H1 (cell line): ENCODE measurements around the gene SPATA6L. TPM values are rescaled to one million over a fixed set of nuclear protein-coding genes. Genes with fewer than 3 reads are reported as not detected.
A peak's percentile ranks its signal among the peaks of the same experiment; 100 is the strongest.

Experiments used
- CTCF ChIA-PET: fragments of 300-600 bp; sonication (Branson Sonifier 250); formaldehyde crosslinking; loops from one replicate; lab custom pipeline; 2021; ENCODE audit not compliant: partially characterized antibody; lab: Charles Lee
- POLR2A ChIA-PET: fragments of 300-600 bp; sonication (Branson Sonifier 250); formaldehyde crosslinking; loops from one replicate; lab custom pipeline; 2021; ENCODE audit warnings: inconsistent platforms; ENCODE audit not compliant: partially characterized antibody; lab: Charles Lee
- DNase-seq, 2 experiments: peaks; one replicate each; pipeline versions ENCODE4 v3.0.0 to v3.0.0-alpha.2; 2010 to 2022; ENCODE audit warnings: low spot score in 2 of 2, low read depth in 1 of 2, mixed read lengths in 1 of 2
- FAIRE-seq: peaks from 2 replicates; lab custom pipeline; 2011; peaks lifted over from hg19 to GRCh38; lab: Jason Lieb, UNC
- H2AFZ ChIP-seq: 2 replicates; pipeline ENCODE4 v1.8.1; 2012; ENCODE audit warnings: low read length, inconsistent platforms
- H2AK5ac ChIP-seq: 2 replicates; pipeline ENCODE4 v1.6.1; 2013; ENCODE audit warnings: low read depth, low read length
- H2BK120ac ChIP-seq: replicated peaks from 2 replicates; pipeline ENCODE3; 2013; ENCODE audit warnings: low read depth, low read length, inconsistent platforms
- H2BK12ac ChIP-seq: 2 replicates; pipeline ENCODE4 v1.6.1; 2013; ENCODE audit warnings: low read depth, low read length
- H2BK15ac ChIP-seq: 2 replicates; pipeline ENCODE4 v1.6.1; 2013; ENCODE audit warnings: low read length
- H2BK20ac ChIP-seq: 2 replicates; pipeline ENCODE4 v1.6.1; 2013; ENCODE audit warnings: low read length
- H2BK5ac ChIP-seq: 2 replicates; pipeline ENCODE4 v1.6.1; 2013; ENCODE audit warnings: low read depth, low read length
- H3K14ac ChIP-seq: 2 replicates; pipeline ENCODE4 v1.6.1; 2013; ENCODE audit warnings: inconsistent platforms; ENCODE audit not compliant: insufficient read length
- H3K18ac ChIP-seq: 2 replicates; pipeline ENCODE4 v1.6.1; 2013; ENCODE audit warnings: low read length; ENCODE audit errors: extremely low read depth
- H3K23ac ChIP-seq: 2 replicates; pipeline ENCODE4 v1.6.1; 2013; ENCODE audit warnings: inconsistent platforms; ENCODE audit not compliant: insufficient read length
- H3K23me2 ChIP-seq: 2 replicates; pipeline ENCODE4 v1.6.1; 2013; ENCODE audit warnings: low read depth, low read length
- H3K27ac ChIP-seq: 2 replicates; pipeline ENCODE4 v1.6.1; 2011; ENCODE audit warnings: low read depth, low read length, inconsistent platforms
- H3K27me3 ChIP-seq, 4 experiments: replicated peaks in 1 of 4; 1 replicate in 1 of 4; 2 replicates in 3 of 4; pipeline versions ENCODE4 v1.6.1 to v1.8.1; 2011 to 2013; ENCODE audit warnings: low read length in 3 of 4, mild to moderate bottlenecking in 3 of 4, inconsistent platforms in 2 of 4, mixed read lengths in 2 of 4, moderate library complexity in 1 of 4; ENCODE audit not compliant: control insufficient read depth in 3 of 4, insufficient read depth in 3 of 4; ENCODE audit errors: extremely low read depth in 1 of 4
- H3K36me3 ChIP-seq, 4 experiments: 2 replicates each; pipeline versions ENCODE4 v1.6.1 to v1.8.1; 2011 to 2013; ENCODE audit warnings: mild to moderate bottlenecking in 4 of 4, low read length in 3 of 4, moderate library complexity in 2 of 4, control low read depth in 1 of 4, inconsistent platforms in 1 of 4; ENCODE audit not compliant: insufficient read depth in 4 of 4, control insufficient read depth in 2 of 4
- H3K4ac ChIP-seq: replicated peaks from 2 replicates; pipeline ENCODE3; 2013; ENCODE audit warnings: low read length, low read depth, mixed read lengths, inconsistent platforms; ENCODE audit not compliant: insufficient read length
- H3K4me1 ChIP-seq, 4 experiments: replicated peaks in 1 of 4; 1 replicate in 1 of 4; 2 replicates in 3 of 4; pipeline versions ENCODE4 v1.6.1 to v1.8.1; 2011 to 2013; ENCODE audit warnings: low read length in 3 of 4, inconsistent platforms in 2 of 4, mixed read lengths in 1 of 4; ENCODE audit not compliant: insufficient read depth in 4 of 4, control insufficient read depth in 3 of 4
- H3K4me2 ChIP-seq, 2 experiments: 2 replicates each; pipeline versions ENCODE4 v1.6.1 to v1.8.1; 2011 to 2013; ENCODE audit warnings: low read depth in 2 of 2, low read length in 2 of 2, control low read depth in 1 of 2, inconsistent platforms in 1 of 2, mild to moderate bottlenecking in 1 of 2; ENCODE audit not compliant: insufficient read depth in 1 of 2
- H3K4me3 ChIP-seq, 4 experiments: fragments of 200-600, 300-600 bp in 1 of 4; sonication (generic), shearing (Covaris generic), sonication (Bioruptor Twin) in 1 of 4; 2 replicates each; pipeline versions ENCODE4 v1.5.1 to v1.8.1; 2011 to 2016; ENCODE audit warnings: low read length in 4 of 4, low read depth in 3 of 4, control low read depth in 2 of 4, inconsistent platforms in 2 of 4, mild to moderate bottlenecking in 2 of 4, mixed read lengths in 1 of 4, moderate library complexity in 1 of 4; ENCODE audit not compliant: insufficient read depth in 2 of 4; ENCODE audit errors: extremely low read depth in 1 of 4
- H3K56ac ChIP-seq: replicated peaks from 2 replicates; pipeline ENCODE3; 2013; ENCODE audit warnings: low read depth, mild to moderate bottlenecking, mixed read lengths, low read length, inconsistent platforms; ENCODE audit not compliant: insufficient read length
- H3K79me1 ChIP-seq: 2 replicates; pipeline ENCODE4 v1.6.1; 2013; ENCODE audit warnings: low read depth, low read length, control low read depth
- H3K79me2 ChIP-seq, 2 experiments: 2 replicates each; pipeline versions ENCODE4 v1.6.1 to v1.8.1; 2012 to 2013; ENCODE audit warnings: low read length in 2 of 2, mild to moderate bottlenecking in 2 of 2, inconsistent platforms in 1 of 2; ENCODE audit not compliant: insufficient read depth in 2 of 2, control insufficient read depth in 1 of 2
- H3K9ac ChIP-seq, 4 experiments: replicated peaks in 1 of 4; 1 replicate in 1 of 4; 2 replicates in 3 of 4; pipeline versions ENCODE4 v1.6.1 to v1.8.1; 2011 to 2013; ENCODE audit warnings: low read depth in 3 of 4, low read length in 3 of 4, control low read depth in 2 of 4, mild to moderate bottlenecking in 2 of 4, moderate library complexity in 2 of 4, inconsistent platforms in 1 of 4; ENCODE audit errors: extremely low read depth in 1 of 4
- H3K9me3 ChIP-seq, 2 experiments: 2 replicates each; pipeline versions ENCODE4 v1.6.1 to v1.8.1; 2012 to 2013; ENCODE audit warnings: mild to moderate bottlenecking in 2 of 2, moderate library complexity in 2 of 2, control low read depth in 1 of 2, inconsistent platforms in 1 of 2, low read depth in 1 of 2, low read length in 1 of 2, mixed read lengths in 1 of 2; ENCODE audit not compliant: insufficient read depth in 2 of 2
- H4K20me1 ChIP-seq, 2 experiments: replicated peaks in 1 of 2; 2 replicates each; pipeline versions ENCODE3 to v1.8.1; 2011 to 2013; ENCODE audit warnings: inconsistent platforms in 2 of 2, low read length in 2 of 2, mild to moderate bottlenecking in 1 of 2; ENCODE audit not compliant: insufficient read depth in 2 of 2, control insufficient read depth in 1 of 2
- H4K5ac ChIP-seq: 2 replicates; pipeline ENCODE4 v1.6.1; 2013; ENCODE audit warnings: low read length, low read depth, mixed read lengths, inconsistent platforms; ENCODE audit not compliant: insufficient read length
- H4K8ac ChIP-seq: 2 replicates; pipeline ENCODE4 v1.8.0; 2013; ENCODE audit warnings: mild to moderate bottlenecking, moderate library complexity, low read length, inconsistent platforms; ENCODE audit not compliant: insufficient read depth; ENCODE audit errors: extremely low read depth
- H4K91ac ChIP-seq: replicated peaks from 2 replicates; pipeline ENCODE3; 2013; ENCODE audit warnings: low read length, mixed read lengths, inconsistent platforms; ENCODE audit not compliant: insufficient read length
- ASH2L ChIP-seq: fragments of 200-600, 300-600 bp; sonication (generic); IDR thresholded peaks from one replicate; pipeline ENCODE4 v1.7.1; 2017; ENCODE audit warnings: low read length
- BACH1 ChIP-seq: IDR thresholded peaks from 2 replicates; pipeline ENCODE4 v1.6.1; 2012; ENCODE audit warnings: low read length, improper control_type of control experiment
- CBX8 ChIP-seq: fragments of 300-800, 300-1000 bp; sonication (generic); IDR thresholded peaks from 2 replicates; pipeline ENCODE4 v1.7.1; 2016; ENCODE audit warnings: low read depth, low read length, borderline replicate concordance
- RAD21 ChIP-seq, 2 experiments: IDR thresholded peaks in 1 of 2; conservative IDR thresholded peaks in 1 of 2; 2 replicates each; pipeline ENCODE4 v1.6.1; 2011; ENCODE audit warnings: low read depth in 2 of 2, low read length in 2 of 2, improper control_type of control experiment in 1 of 2, inconsistent platforms in 1 of 2, mild to moderate bottlenecking in 1 of 2, moderate library complexity in 1 of 2
- WGBS, 2 experiments: shearing (Covaris generic) in 1 of 2; methylation state at CpG; one replicate each; pipeline versions ENCODE4 v1.1.6 to v1.1.7; 2013 to 2015; ENCODE audit warnings: low lambda C conversion rate in 2 of 2, mixed read lengths in 2 of 2, inconsistent platforms in 1 of 2, low coverage in 1 of 2, missing lambda C conversion rate in 1 of 2; ENCODE audit not compliant: insufficient replicate concordance in 2 of 2, insufficient coverage in 1 of 2, insufficient read length in 1 of 2; ENCODE audit errors: extremely low coverage in 1 of 2, missing lambda C conversion rate in 1 of 2; 5-methylcytosine and 5-hydroxymethylcytosine counted together
- polyA plus RNA-seq, 7 experiments: library from polyadenylated mRNA; depleted of rRNA in 3 of 7; stranded (reverse) in 5 of 7; unstranded in 2 of 7; fragments of >200 nt in 5 of 7; fragments of 200-250 nt in 2 of 7; gene quantifications; 1 replicate in 5 of 7; 2 replicates in 1 of 7; 4 replicates in 1 of 7; pipeline versions ENCODE4 v1.2.1 to v1.2.3, GENCODE V29; 2011 to 2013; ENCODE audit warnings: missing spikeins in 2 of 7, mixed read lengths in 2 of 7
- total RNA-seq: library from RNA; stranded (reverse); fragmentation: NEBNext Ultra II Directional; extraction: Animal tissue kit (Norgen Biotek cat#: 25700); gene quantifications from 2 replicates; pipeline ENCODE4 v1.2.1, GENCODE V29; 2021
- TF ChIP-seq, protein P1 (sequence below), 3 experiments: IDR thresholded peaks; 1 replicate in 2 of 3; 2 replicates in 1 of 3; pipeline versions ENCODE4 v1.5.1 to v1.6.1; 2011; ENCODE audit warnings: low read length in 3 of 3, mild to moderate bottlenecking in 3 of 3, inconsistent platforms in 2 of 3, low read depth in 1 of 3, moderate library complexity in 1 of 3; ENCODE audit not compliant: insufficient read depth in 1 of 3; ENCODE audit errors: control extremely low read depth in 1 of 3

The SPATA6L gene
- total and polyA plus RNA-seq, 2 of the 8 experiments (the other 6 are each of a cell fraction or from before 2014, with no cell fraction given) = 0.57 to 1.1 TPM

DNA sequence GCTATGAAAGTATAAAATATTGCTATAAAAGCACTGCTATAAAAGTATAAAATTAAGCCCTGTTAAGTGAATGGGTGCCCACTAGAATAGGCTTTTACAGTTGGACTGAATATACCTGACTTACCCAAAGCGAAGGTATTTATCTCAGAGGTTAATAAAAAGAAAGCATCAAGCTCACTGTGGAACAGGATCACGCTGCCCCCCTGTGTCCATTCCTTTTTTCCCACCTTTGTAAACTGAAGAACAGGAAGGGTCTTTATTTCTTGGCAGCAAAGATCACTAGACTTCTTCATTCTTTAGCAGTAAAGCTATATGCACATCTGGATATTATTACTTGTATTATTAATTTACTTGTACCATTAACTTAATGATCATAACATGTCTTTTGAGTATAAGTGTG, 26.3 kb downstream of the SPATA6L start:
- Histone ChIP-seq H3K79me1 (no peaks in the 10 kb centered on the region), H4K91ac (no peak overlapping the region), H4K5ac (no peak overlapping the region), H3K9ac (no peak overlapping the region), H2AK5ac (no peak overlapping the region), H3K23me2 (no peaks in the 10 kb centered on the region), H3K27me3 (no peaks in the 10 kb centered on the region), H2BK12ac (no peak overlapping the region), H3K4me2 (no peak overlapping the region), H3K23ac (no peak overlapping the region), H2BK120ac (no peak overlapping the region), H3K79me2 (no peaks in the 10 kb centered on the region), H3K14ac (no peak overlapping the region), H3K56ac (no peak overlapping the region), H3K18ac (no peak overlapping the region), H3K4me1 (no peaks in the 10 kb centered on the region), H2BK20ac (no peak overlapping the region), H4K20me1 (no peaks in the 10 kb centered on the region), H2BK15ac (no peak overlapping the region), H2AFZ (no peak overlapping the region), H3K36me3 (no peaks in the 10 kb centered on the region), H3K9me3 (no peaks in the 10 kb centered on the region), H2BK5ac (no peak overlapping the region), H4K8ac (no peak overlapping the region), H3K27ac (no peak overlapping the region), H3K4ac (no peak overlapping the region), H3K4me3 (no peak overlapping the region)
- ChIA-PET POLR2A (interaction anchor here (0.7 kb wide), 1 partner anchor 35 kb away, joined by 3 read pairs; no protein-coding TSS in a partner anchor), CTCF (interaction anchor here (0.6 to 5.3 kb wide), 32 partner anchors 11 to 326 kb away, joined by 3 to 68 read pairs (median 4); partner anchors contain the start of gene PLPP6)
- no peak for DNase-seq
- WGBS, 2 experiments = 55% methylated on average over 2 of the region's 2 CpGs; no CpG with 5 or more reads in 1 of the 2 experiments
- peak; percentile 87 for FAIRE-seq
- TF ChIP-seq, protein P1, sequence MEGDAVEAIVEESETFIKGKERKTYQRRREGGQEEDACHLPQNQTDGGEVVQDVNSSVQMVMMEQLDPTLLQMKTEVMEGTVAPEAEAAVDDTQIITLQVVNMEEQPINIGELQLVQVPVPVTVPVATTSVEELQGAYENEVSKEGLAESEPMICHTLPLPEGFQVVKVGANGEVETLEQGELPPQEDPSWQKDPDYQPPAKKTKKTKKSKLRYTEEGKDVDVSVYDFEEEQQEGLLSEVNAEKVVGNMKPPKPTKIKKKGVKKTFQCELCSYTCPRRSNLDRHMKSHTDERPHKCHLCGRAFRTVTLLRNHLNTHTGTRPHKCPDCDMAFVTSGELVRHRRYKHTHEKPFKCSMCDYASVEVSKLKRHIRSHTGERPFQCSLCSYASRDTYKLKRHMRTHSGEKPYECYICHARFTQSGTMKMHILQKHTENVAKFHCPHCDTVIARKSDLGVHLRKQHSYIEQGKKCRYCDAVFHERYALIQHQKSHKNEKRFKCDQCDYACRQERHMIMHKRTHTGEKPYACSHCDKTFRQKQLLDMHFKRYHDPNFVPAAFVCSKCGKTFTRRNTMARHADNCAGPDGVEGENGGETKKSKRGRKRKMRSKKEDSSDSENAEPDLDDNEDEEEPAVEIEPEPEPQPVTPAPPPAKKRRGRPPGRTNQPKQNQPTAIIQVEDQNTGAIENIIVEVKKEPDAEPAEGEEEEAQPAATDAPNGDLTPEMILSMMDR (IDR thresholded peaks at IDR 0.05; ENCODE audit: control extremely low read depth in 1 of 3, insufficient read depth in 1 of 3, low read depth in 1 of 3, low read length in 3 of 3) = peak in 2 of 3 experiments; percentile 54 to 65; a peak in 3 of 4 replicates
- peak; percentile 86 to 87 for TF ChIP-seq RAD21 (IDR thresholded peaks at IDR 0.05 in 1 of 2, conservative IDR thresholded peaks at IDR 0.05 in 1 of 2; ENCODE audit: low read depth in 2 of 2, low read length in 2 of 2)
- TF ChIP-seq CBX8 = no peak
- TF ChIP-seq BACH1 = no peak
- TF ChIP-seq ASH2L = no peak
